Skeletal muscle cell (primary cell): ENCODE measurements around the gene HOGA1.
"Not testable (repeated sequence)": the region's sequence is repeated elsewhere in the genome, so short reads cannot be mapped to it uniquely, and the experiment has no call there.

ENCODE experiments used
- DNase-seq: peaks from one replicate; pipeline ENCODE4 v3.0.0-alpha.2; 2010; ENCODE audit warnings: low read depth
- H3K4me3 ChIP-seq: 2 replicates; pipeline ENCODE4 v1.5.1; 2011; ENCODE audit warnings: low read depth, mild to moderate bottlenecking, control low read depth, low read length, moderate library complexity

Gene HOGA1

GRCh38 chr10:97576487-97576886 is 7.7 kb upstream of the HOGA1 start:
- not testable (repeated sequence) for H3K4me3 ChIP-seq, DNase-seq

- DNase-seq: no peak
- no peak overlapping the region for H3K4me3 ChIP-seq
These were observed 6.5 kb upstream of the HOGA1 start for GRCh38 chr10:97577701-97578100.

- H3K4me3 ChIP-seq: no peak overlapping the region
- no peak for DNase-seq
These were observed 5.9 kb upstream of the HOGA1 start for GRCh38 chr10:97578171-97578844.

- no peak for DNase-seq
- H3K4me3 ChIP-seq: no peak overlapping the region
These were observed 3.5 kb upstream of the HOGA1 start for GRCh38 chr10:97580421-97581367.

- H3K4me3 ChIP-seq: no peak overlapping the region
- no peak for DNase-seq
These were observed 2.0 kb upstream of the HOGA1 start for GRCh38 chr10:97582169-97582568.

- DNase-seq: no peak
- no peak overlapping the region for H3K4me3 ChIP-seq
These were observed 713 bp upstream of the HOGA1 start for GRCh38 chr10:97583476-97583875.

- H3K4me3 ChIP-seq: no peak overlapping the region
- DNase-seq: no peak
These were observed 729 bp downstream of the HOGA1 start for GRCh38 chr10:97584798-97585438.

GRCh38 chr10:97585439-97585811 is 1.2 kb downstream of the HOGA1 start:
- no peak overlapping the region for H3K4me3 ChIP-seq

GRCh38 chr10:97587183-97587582 is 3.0 kb downstream of the HOGA1 start:
- no peak for DNase-seq
- no peak overlapping the region for H3K4me3 ChIP-seq

More at GRCh38 chr10:97585439-97585811, 1.2 kb downstream of the HOGA1 start:
- DNase-seq: no peak

GRCh38 chr10:97589479-97589878 is 5.3 kb downstream of the HOGA1 start, which contains the start of gene C10orf62:
TSS of gene C10orf62 (plus strand) at chr10:97589721. CDS start at chr10:97589898, 177 bp downstream.
- DNase-seq: no peak
- no peak within 1 kb of the TSS for H3K4me3 ChIP-seq

GRCh38 chr10:97590082-97590747 is 6.0 kb downstream of the HOGA1 start:
- H3K4me3 ChIP-seq: no peak overlapping the region
- no peak for DNase-seq

GRCh38 chr10:97590748-97591495 is 6.7 kb downstream of the HOGA1 start:
- no peak for DNase-seq
- no peak overlapping the region for H3K4me3 ChIP-seq

GRCh38 chr10:97593421-97593820 is 9.2 kb downstream of the HOGA1 start:
- no peak overlapping the region for H3K4me3 ChIP-seq
- DNase-seq: no peak

- DNase-seq: peak; percentile 50
- no peak overlapping the region for H3K4me3 ChIP-seq
These were observed 12.2 kb downstream of the HOGA1 start for GRCh38 chr10:97596101-97597082.

- no peak for DNase-seq
- H3K4me3 ChIP-seq: no peak overlapping the region
These were observed 13.6 kb downstream of the HOGA1 start for GRCh38 chr10:97597778-97598177.

- H3K4me3 ChIP-seq: no peak overlapping the region
- DNase-seq: no peak
These were observed 14.4 kb downstream of the HOGA1 start for GRCh38 chr10:97598407-97599271.

- H3K4me3 ChIP-seq: no peak overlapping the region
- DNase-seq: no peak
These were observed 15.1 kb downstream of the HOGA1 start for GRCh38 chr10:97599272-97599619.
